Measurements from ENCODE around the gene RNF130. TPM values are rescaled to one million over a fixed set of nuclear protein-coding genes. Genes with fewer than 3 reads are reported as not detected.

Gene RNF130
- total RNA-seq, 4 donors from 2014 or later = 24.4 to 63.3 (median 36.2) TPM

DNA sequence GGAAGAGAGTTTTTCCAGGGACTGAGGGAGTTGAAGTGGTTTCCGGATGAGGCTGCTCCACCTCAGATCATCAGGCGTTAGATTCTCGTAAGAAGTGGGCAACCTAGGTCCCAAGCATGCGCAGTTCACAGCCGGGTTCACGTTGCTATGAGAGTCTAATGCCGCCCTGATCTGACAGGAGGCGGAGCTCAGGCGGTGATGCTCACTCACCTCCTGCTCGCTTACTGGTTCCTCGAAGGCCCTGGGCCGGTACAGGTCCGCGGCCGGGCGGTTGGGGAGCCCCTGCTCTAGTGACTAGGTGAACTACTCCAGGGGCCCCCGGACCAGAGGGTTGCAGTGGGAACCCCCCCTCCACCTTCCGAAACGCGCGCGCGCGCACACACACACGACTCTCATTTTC lies 997 bp upstream of the RNF130 start:
- intact Hi-C loops (cut with DNase I; ENCODE audit: low total_unique reads) = no loop called here
- no peak for TF ChIP-seq POLR2A (IDR thresholded peaks at IDR 0.05)
- TF ChIP-seq, protein P1, sequence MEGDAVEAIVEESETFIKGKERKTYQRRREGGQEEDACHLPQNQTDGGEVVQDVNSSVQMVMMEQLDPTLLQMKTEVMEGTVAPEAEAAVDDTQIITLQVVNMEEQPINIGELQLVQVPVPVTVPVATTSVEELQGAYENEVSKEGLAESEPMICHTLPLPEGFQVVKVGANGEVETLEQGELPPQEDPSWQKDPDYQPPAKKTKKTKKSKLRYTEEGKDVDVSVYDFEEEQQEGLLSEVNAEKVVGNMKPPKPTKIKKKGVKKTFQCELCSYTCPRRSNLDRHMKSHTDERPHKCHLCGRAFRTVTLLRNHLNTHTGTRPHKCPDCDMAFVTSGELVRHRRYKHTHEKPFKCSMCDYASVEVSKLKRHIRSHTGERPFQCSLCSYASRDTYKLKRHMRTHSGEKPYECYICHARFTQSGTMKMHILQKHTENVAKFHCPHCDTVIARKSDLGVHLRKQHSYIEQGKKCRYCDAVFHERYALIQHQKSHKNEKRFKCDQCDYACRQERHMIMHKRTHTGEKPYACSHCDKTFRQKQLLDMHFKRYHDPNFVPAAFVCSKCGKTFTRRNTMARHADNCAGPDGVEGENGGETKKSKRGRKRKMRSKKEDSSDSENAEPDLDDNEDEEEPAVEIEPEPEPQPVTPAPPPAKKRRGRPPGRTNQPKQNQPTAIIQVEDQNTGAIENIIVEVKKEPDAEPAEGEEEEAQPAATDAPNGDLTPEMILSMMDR (IDR thresholded peaks at IDR 0.05) = no peak
- no peak overlapping the region for H3K4me3 ChIP-seq (ENCODE audit: low read depth, poor library complexity, severe bottlenecking)
- DNase-seq (ENCODE audit: low spot score in 2 of 2) = peak in 1 of 2 donors; percentile 88
- WGBS, 2 donors = 81 to 91% methylated on average over 20 to 25 of the region's 25 CpGs

DNA sequence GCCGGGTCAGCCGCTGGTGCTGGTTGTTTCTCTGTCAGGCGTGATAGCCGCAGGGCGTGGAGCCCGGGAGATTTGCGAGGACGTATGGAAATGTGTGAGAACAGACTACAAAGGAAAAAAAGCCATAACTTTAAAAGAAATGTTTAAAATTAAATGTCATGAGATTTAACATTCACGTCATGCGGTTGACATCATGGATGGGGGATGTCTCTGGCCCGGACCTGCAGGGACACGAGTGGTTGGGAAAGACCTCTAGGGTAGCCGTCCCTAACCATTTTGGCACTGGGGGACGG lies 643 bp upstream of the RNF130 start:
- DNase-seq (ENCODE audit: low spot score in 2 of 2) = no peak
- no peak for TF ChIP-seq POLR2A (IDR thresholded peaks at IDR 0.05)
- TF ChIP-seq, protein P1 (IDR thresholded peaks at IDR 0.05) = no peak
- intact Hi-C loops (cut with DNase I; ENCODE audit: low total_unique reads) = no loop called here

DNA sequence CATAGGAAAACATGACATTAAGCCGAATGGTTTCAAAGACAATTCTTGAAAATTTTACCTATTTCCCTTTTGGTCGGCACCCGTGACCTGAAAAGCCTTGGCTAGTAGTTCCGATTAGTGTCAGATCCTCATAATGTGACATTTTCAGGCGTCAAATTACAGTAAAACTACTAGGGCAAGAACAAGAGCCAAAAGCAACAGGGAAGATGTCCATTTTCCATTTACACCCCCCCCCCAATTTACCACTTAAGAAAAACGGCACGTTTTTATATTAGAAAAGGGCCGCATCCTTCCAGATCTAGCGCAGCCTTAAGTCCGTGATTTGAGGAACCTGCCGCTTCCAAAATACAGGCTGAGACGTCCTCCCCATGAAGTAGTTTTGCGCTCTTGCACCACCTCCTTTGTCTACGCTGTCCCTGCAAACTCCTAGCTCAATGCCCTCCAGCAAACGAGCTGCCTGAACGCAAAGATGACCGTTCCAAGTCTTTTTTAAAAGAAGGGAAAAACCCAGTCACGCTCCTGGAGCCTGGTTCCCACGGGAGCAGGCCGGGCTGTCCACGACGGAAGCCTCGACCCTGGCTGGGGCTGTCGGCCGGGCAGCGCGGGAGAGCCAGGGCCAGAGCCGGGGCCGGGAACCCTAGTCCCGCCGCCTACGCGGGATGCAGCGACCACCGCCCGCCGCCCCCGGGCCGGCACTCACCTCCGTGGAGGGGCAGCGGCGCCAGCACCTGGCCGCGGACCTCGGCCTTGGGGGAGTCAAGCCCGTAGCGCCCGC lies 616 bp downstream of the RNF130 start:
- 3 to 4% methylated on average over 28 to 38 of the region's 48 CpGs for WGBS, 2 donors
- intact Hi-C loops (cut with DNase I; ENCODE audit: low total_unique reads) = no loop called here
- TF ChIP-seq, protein P1 (IDR thresholded peaks at IDR 0.05) = no peak
- TF ChIP-seq POLR2A (IDR thresholded peaks at IDR 0.05) = no peak
- DNase-seq (ENCODE audit: low spot score in 2 of 2) = peak in 1 of 2 donors; percentile 91
- peak overlapping the region; percentile 62 for H3K4me3 ChIP-seq (ENCODE audit: low read depth, poor library complexity, severe bottlenecking)

More for the DNA sequence above, 643 bp upstream of the RNF130 start:
- no peak overlapping the region for H3K4me3 ChIP-seq (ENCODE audit: low read depth, poor library complexity, severe bottlenecking)
- WGBS, 2 donors = 6 to 11% methylated on average over 14 of the region's 14 CpGs

DNA sequence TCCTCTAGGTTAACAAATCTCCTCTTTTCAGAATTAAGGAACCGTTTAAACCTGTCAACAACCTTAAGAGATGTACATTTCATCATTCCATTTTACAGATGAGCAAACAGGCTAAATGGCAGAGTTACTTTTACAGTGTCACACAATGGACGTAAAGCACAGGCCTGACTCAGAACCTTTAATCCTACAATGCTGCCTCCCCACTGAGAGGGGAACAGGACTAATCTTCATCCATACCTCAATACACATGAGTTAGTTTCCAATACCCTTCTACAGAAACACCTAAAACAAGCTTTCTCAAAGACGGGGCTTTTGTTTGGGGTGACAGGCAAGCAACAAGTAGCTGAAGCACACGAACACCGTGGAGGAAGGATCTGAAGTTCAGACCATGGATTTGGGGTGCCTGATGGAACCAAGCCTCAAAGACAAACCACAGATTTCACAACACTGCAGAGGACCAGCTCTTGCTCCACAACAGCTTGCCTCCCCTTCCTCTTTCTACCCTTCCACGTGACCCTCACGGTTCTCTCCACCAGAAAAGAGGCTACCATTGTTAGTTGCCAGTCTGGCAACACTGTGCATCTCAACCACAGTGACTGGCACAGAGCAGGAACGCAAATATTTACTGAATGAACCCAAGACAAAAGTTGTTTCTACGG lies 1.8 kb downstream of the RNF130 start:
- TF ChIP-seq POLR2A (IDR thresholded peaks at IDR 0.05) = no peak
- TF ChIP-seq, protein P1 (IDR thresholded peaks at IDR 0.05) = no peak
- no peak overlapping the region for H3K4me3 ChIP-seq (ENCODE audit: low read depth, poor library complexity, severe bottlenecking)
- peak in 1 of 2 donors; percentile 45 for DNase-seq (ENCODE audit: low spot score in 2 of 2)
- intact Hi-C loops (cut with DNase I; ENCODE audit: low total_unique reads) = no loop called here
- 59 to 67% methylated on average over 9 of the region's 9 CpGs for WGBS, 2 donors

DNA sequence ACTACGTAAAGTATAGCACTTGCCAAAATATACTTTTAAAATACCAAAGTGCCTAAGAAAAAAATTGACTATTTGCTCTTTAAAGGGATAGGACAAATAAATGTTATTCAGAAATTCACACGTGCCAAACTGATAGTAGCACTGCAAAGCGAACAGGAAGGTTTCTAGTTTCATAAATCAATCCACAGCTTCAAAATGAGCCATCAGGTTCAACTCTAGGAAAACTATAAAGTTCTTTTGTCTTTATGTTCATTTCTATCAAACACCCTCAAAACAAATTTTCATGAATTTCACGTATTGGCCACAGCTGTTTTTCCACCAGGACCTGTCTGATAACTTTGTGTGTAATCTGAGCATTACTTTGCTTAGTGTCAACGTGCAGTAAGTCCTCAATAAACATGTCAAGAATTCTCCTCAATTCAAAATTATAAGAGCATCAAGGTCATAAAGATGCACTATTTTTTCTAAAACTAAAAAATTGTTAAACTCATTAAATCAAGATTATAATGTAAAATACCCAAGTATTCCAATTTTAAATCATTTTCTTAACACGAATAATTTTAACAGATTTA lies 3.0 kb downstream of the RNF130 start:
- intact Hi-C loops (cut with DNase I; ENCODE audit: low total_unique reads) = no loop called here
- no peak overlapping the region for H3K4me3 ChIP-seq (ENCODE audit: low read depth, poor library complexity, severe bottlenecking)
- no peak for TF ChIP-seq POLR2A (IDR thresholded peaks at IDR 0.05)
- TF ChIP-seq, protein P1 (IDR thresholded peaks at IDR 0.05) = no peak
- DNase-seq (ENCODE audit: low spot score in 2 of 2) = no peak
- WGBS, 2 donors = 46% methylated on average over 6 of the region's 6 CpGs

Measured in lower leg skin (tissue), 4 donors.